ENCODE data around the gene POLR2J3.
"Not testable (repeated sequence)": the region's sequence is repeated elsewhere in the genome, so short reads cannot be mapped to it uniquely, and the experiment has no call there.

- not testable (repeated sequence) for TF ChIP-seq CTCF (IDR thresholded peaks at IDR 0.05); EZH2phosphoT487 (IDR thresholded peaks at IDR 0.05; ENCODE audit: borderline replicate concordance, low read depth); MXI1 (IDR thresholded peaks at IDR 0.05; ENCODE audit: low read depth, low read length); POLR2AphosphoS5 (IDR thresholded peaks at IDR 0.05; ENCODE audit: low read depth, low read length); RCOR1 (IDR thresholded peaks at IDR 0.05; ENCODE audit: low read length); EP300 (IDR thresholded peaks at IDR 0.05; ENCODE audit: borderline replicate concordance in 1 of 2, low read depth in 1 of 2, low read length in 1 of 2); JUND (IDR thresholded peaks at IDR 0.05); RAD21 (IDR thresholded peaks at IDR 0.05; ENCODE audit: low read length); NRF1 (IDR thresholded peaks at IDR 0.05; ENCODE audit: low read depth, low read length); PBX3 (IDR thresholded peaks at IDR 0.05); FOXJ3 (CRISPR knock-in tag; IDR thresholded peaks at IDR 0.05); ELF1 (IDR thresholded peaks at IDR 0.05); RXRA (IDR thresholded peaks at IDR 0.05; ENCODE audit: borderline replicate concordance, low read depth)
Observed at GRCh38 chr7:102545288-102545687, 27.1 kb downstream of the POLR2J3 start.

Measured in SK-N-SH (cell line).